SK-N-SH treated with all-trans-retinoic acid at 6 μM for 48 hours (cell line): ENCODE results near the gene CDK18.

ENCODE experiments used
- GLIS3 ChIP-seq: fragments of 250-450 bp; sonication (Bioruptor Pico); IDR thresholded peaks from 2 replicates; pipeline ENCODE4 v1.5.0; 2020; ENCODE audit warnings: mild to moderate bottlenecking, moderate library complexity
- ISL1 ChIP-seq: fragments of 250-450 bp; sonication (Bioruptor Pico); IDR thresholded peaks from 2 replicates; pipeline ENCODE4 v2.1.2; 2022; ENCODE audit warnings: mild to moderate bottlenecking, moderate library complexity
- OSR1 ChIP-seq: fragments of 250-450 bp; sonication (Bioruptor Pico); IDR thresholded peaks from 2 replicates; pipeline ENCODE4 v1.8.0; 2022; ENCODE audit warnings: moderate library complexity, mild to moderate bottlenecking, inconsistent platforms
- PPARA ChIP-seq: fragments of 250-450 bp; sonication (Bioruptor Pico); IDR thresholded peaks from 2 replicates; pipeline ENCODE4 v1.5.0; 2020; ENCODE audit warnings: mild to moderate bottlenecking, borderline replicate concordance
- ZFP30 ChIP-seq: fragments of 450-650 bp; formaldehyde crosslinking; IDR thresholded peaks from 2 replicates; pipeline ENCODE4 v1.5.0; 2022; ENCODE audit warnings: mild to moderate bottlenecking, moderate library complexity
- TF ChIP-seq, protein P1 (sequence below): fragments of 250-450 bp; sonication (Bioruptor Pico); IDR thresholded peaks from 2 replicates; pipeline ENCODE4 v1.5.1; 2020; ENCODE audit warnings: low read depth, mild to moderate bottlenecking, moderate library complexity

- no peak for TF ChIP-seq GLIS3
- TF ChIP-seq ISL1 (CRISPR knock-in tag), result no peak
- TF ChIP-seq, protein P1, sequence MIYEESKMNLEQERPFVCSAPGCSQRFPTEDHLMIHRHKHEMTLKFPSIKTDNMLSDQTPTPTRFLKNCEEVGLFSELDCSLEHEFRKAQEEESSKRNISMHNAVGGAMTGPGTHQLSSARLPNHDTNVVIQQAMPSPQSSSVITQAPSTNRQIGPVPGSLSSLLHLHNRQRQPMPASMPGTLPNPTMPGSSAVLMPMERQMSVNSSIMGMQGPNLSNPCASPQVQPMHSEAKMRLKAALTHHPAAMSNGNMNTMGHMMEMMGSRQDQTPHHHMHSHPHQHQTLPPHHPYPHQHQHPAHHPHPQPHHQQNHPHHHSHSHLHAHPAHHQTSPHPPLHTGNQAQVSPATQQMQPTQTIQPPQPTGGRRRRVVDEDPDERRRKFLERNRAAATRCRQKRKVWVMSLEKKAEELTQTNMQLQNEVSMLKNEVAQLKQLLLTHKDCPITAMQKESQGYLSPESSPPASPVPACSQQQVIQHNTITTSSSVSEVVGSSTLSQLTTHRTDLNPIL, result no peak
- no peak for TF ChIP-seq ZFP30
- TF ChIP-seq PPARA (CRISPR knock-in tag), result no peak
- TF ChIP-seq OSR1 (CRISPR knock-in tag), result no peak
Observed at GRCh38 chr1:205525495-205526285, 21.2 kb downstream of the CDK18 start.
